ENCODE measurements around the gene GGCX.
A peak's percentile ranks its signal among the peaks of the same experiment; 100 is the strongest.
"Not testable (repeated sequence)": the region's sequence is repeated elsewhere in the genome, so short reads cannot be mapped to it uniquely, and the experiment has no call there.

Gene GGCX

GRCh38 chr2:85561280-85562212 lies at the start of gene GGCX:
Gene GGCX (minus strand): TSS chr2:85561493. CDS start chr2:85561428, 65 bp downstream.
- TF ChIP-seq CTCF (IDR thresholded peaks at IDR 0.05; ENCODE audit: insufficient read depth, low read depth, low read length, missing control alignments): no peak
- peak; percentile 98 for DNase-seq (ENCODE audit: low read depth)
- H3K4me3 ChIP-seq (ENCODE audit: low read depth, low read length): peak within 1 kb of the TSS; percentile 89

GRCh38 chr2:85607268-85608215 lies 46.2 kb upstream of the GGCX start:
- TF ChIP-seq CTCF (IDR thresholded peaks at IDR 0.05; ENCODE audit: insufficient read depth, low read depth, low read length, missing control alignments): no peak
- no peak overlapping the region for H3K4me3 ChIP-seq (ENCODE audit: low read depth, low read length)
- DNase-seq (ENCODE audit: low read depth): no peak

- no peak for TF ChIP-seq CTCF (IDR thresholded peaks at IDR 0.05; ENCODE audit: insufficient read depth, low read depth, low read length, missing control alignments)
- DNase-seq (ENCODE audit: low read depth): no peak
Measured at GRCh38 chr2:85606116-85606455, 44.8 kb upstream of the GGCX start.

DNA sequence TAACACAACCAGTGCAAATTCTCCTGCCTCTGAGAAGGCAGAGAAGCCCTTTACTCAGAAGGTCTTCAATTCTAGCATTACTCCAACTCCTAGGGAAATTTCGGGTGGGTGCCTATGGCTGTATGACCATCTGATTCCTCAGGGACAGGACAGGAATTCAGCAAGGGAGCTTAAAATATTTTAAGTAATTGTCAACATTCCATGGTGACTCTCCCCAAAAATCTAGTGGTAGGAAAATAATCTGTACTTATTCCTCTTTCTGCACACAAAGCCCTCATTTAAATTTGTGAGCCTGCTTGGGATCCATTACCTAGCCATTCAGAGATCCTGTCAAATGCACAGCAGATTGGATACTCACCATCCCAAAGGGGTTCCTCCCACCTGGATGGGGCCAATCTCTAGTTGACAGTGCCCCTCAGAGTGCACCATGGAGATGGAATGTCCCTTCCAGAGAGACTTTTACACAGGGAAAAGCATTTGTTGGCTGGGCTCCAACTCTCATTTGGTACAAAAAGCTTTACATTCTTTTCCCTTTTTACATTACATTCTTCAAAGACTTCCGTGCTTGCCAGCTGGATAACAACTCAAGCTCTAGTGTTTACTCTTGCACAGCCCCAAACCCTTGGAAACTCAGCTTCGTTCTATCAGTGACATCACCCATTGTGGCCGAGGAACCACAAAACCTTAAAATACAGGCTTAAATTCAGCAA lies 44.3 kb upstream of the GGCX start:
- DNase-seq (ENCODE audit: low read depth): no peak
- H3K4me3 ChIP-seq (ENCODE audit: low read depth, low read length): no peak overlapping the region
- TF ChIP-seq CTCF (IDR thresholded peaks at IDR 0.05; ENCODE audit: insufficient read depth, low read depth, low read length, missing control alignments): no peak

More at GRCh38 chr2:85606116-85606455, 44.8 kb upstream of the GGCX start:
- H3K4me3 ChIP-seq (ENCODE audit: low read depth, low read length): no peak overlapping the region

GRCh38 chr2:85604568-85605339 lies 43.5 kb upstream of the GGCX start:
- DNase-seq (ENCODE audit: low read depth): no peak
- H3K4me3 ChIP-seq (ENCODE audit: low read depth, low read length): no peak overlapping the region
- TF ChIP-seq CTCF (IDR thresholded peaks at IDR 0.05; ENCODE audit: insufficient read depth, low read depth, low read length, missing control alignments): no peak

DNA sequence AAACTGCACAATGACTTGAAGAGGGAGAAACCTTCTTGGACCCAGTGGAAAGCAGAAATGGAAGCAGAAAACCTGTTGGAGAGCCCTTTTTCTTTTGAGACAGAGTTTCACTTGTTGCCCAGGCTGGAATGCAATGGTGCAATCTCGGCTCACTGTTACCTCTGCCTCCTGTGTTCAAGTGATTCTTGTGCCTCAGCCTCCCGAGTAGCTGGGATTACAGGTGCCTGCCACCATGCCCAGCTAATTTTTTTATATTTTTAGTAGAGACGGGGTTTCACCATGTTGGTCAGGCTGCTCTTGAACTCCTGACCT lies 42.8 kb upstream of the GGCX start:
- DNase-seq (ENCODE audit: low read depth); H3K4me3 ChIP-seq (ENCODE audit: low read depth, low read length): not testable (repeated sequence)
